Hematopoietic multipotent progenitor cell treated with erythropoietin and hydrocortisone succinate and interleukin-3 and kit ligand, for 4 days (in vitro differentiated cells): ENCODE measurements around the gene PTPRR.

Experiments
- DNase-seq: peaks from one replicate; pipeline ENCODE4 v3.0.0-alpha.2; 2015

PTPRR gene

GRCh38 chr12:70787612-70788011, 132.9 kb downstream of the PTPRR start:
- DNase-seq, result no peak

DNA sequence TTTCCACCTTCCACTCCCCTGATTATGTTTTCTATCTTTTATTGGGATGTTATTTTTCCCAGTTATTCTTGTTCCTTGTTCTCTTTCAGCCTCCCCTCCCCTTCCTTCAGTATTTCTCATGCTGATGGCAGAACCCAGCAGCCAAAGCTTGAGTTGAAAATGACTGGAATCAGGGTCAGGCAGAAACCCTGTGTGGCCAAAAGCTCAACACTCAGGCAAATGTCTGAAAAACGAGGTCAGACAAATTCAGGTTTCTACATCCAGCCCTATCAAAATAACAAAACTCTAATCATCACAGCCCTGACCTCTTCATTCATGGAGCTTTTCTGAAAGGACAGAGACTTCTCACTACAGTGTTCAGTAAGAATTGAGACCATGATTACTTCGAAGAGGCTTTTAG, 134.6 kb downstream of the PTPRR start:
- DNase-seq, result no peak

GRCh38 chr12:70784042-70784668, 136.4 kb downstream of the PTPRR start:
- no peak for DNase-seq

DNA sequence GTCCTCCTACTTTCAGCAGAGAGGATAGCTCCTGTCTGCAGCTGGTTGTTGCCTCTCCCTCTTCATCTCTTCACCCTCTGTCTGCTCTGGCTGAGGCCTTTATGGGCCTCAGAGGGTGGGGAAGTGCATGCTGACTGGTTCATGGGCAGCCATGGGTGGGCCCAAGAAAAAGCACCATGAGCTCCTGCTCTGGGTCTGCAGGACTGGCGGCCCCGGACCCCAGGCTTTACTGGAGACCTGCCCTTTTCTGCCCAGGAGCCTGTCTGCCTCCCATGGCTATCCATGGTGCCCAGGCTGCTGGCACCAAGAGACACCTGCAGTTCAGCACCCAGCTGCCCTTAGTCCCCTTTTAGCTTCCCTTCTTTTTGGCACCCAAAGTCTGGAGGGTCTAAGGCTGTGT, 137.1 kb downstream of the PTPRR start:
- DNase-seq, result no peak

DNA sequence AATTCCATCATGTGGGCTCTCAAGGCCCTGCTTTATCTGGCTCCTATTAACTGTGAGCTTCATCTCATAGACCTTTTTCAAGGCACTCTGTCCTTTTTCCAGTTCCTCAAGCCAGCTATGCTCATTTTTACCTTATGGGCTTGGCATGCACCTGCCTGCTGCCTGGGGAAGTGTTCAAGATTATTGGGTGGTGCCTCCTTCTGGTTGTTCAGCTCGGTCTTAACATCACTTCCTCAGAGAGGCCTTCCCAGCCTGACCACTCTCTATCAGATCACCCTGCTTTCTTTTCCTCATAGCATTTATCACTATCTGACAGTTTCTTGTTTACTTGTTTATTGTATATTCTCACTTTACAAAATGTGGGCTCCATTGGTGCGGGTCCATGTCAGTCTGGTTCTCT, 141.3 kb downstream of the PTPRR start:
- no peak for DNase-seq

- no peak for DNase-seq
These were observed 146.5 kb downstream of the PTPRR start for GRCh38 chr12:70774055-70774454.

- DNase-seq, result no peak
These were observed 147.7 kb downstream of the PTPRR start for GRCh38 chr12:70772836-70773235.

GRCh38 chr12:70771581-70771980, 149.0 kb downstream of the PTPRR start:
- DNase-seq, result no peak

- DNase-seq, result no peak
These were observed 156.9 kb downstream of the PTPRR start for GRCh38 chr12:70763666-70764065.

GRCh38 chr12:70762000-70762399, 158.5 kb downstream of the PTPRR start:
- DNase-seq, result no peak

- no peak for DNase-seq
These were observed 161.2 kb downstream of the PTPRR start for GRCh38 chr12:70759161-70759918.

DNA sequence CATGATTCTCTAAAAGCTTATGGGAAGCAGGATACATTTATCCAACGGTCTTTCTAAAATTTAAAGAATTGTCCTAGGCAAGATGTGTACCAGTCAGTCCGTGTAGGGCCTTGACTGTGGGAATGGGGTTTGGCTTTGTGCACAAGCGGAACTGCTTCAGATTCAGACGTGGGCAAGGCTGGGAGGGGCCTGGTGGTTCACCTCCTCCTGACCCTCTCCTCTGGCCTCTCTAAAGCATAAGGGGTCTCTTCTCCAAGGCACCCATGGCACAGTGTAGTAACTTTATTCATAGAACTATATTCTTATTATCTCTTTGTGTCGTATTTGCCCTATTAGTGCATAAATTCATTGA, 162.1 kb downstream of the PTPRR start:
- no peak for DNase-seq

GRCh38 chr12:70757830-70758493, 162.6 kb downstream of the PTPRR start:
- no peak for DNase-seq

DNA sequence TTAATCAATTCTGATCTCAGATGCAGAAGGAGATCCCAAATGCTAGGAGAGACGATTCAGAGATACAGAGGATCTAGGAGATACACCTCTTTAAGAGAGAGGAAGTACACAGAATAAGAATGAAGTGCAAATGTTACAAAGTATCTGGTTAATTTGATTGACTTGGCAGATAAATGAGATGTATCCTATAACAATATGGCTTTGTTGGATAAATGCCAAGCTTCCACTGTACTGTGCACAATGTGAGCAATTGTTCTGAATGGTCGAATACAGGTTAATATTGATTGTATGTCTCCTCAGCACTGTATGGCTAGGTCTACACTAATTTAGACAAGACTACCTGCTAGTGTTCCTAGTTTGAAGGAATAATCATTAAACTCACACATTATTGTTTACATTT, 163.7 kb downstream of the PTPRR start:
- DNase-seq, result no peak

- no peak for DNase-seq
These were observed 164.4 kb downstream of the PTPRR start for GRCh38 chr12:70756118-70756517.

DNA sequence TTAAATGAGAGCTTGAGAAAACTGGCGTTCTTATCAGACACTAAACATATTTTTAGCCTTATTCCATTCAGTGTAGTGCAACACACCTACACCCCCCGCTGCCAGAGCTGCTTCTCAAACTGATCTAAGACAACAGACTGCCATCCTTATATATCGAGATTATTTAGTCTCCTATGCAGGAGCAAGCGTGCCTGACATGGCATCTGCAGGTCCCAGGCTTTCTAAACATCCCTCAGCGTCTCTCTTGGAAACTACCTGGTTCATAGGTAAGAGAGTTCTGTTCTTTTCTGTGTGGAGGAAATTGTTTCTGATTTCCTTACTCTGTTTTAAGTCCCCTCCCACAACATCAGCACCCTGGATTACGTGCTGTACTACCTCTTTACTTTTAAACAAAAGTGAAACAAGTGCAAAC, 166.2 kb downstream of the PTPRR start:
- no peak for DNase-seq

DNA sequence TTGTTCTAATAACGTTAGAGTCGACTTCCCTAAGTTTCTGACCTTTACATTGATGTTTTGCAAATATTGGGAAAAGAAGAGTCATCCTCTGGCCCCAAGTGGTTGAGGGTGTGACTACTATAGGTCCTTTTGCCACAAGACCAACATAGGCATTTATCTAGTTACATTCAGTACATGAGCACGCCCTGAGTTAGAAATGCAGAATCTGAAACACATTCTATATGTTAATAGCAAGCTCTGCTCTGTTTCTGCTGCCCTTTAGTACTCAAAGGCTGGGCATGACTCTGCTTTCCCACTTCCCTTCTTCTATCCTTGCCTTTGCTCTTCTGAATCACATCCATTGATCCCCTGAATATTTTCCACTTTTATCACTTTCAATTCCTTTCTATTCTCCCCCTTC, 168.2 kb downstream of the PTPRR start:
- DNase-seq, result no peak

- no peak for DNase-seq
These were observed 170.6 kb downstream of the PTPRR start for GRCh38 chr12:70749931-70750330.

DNA sequence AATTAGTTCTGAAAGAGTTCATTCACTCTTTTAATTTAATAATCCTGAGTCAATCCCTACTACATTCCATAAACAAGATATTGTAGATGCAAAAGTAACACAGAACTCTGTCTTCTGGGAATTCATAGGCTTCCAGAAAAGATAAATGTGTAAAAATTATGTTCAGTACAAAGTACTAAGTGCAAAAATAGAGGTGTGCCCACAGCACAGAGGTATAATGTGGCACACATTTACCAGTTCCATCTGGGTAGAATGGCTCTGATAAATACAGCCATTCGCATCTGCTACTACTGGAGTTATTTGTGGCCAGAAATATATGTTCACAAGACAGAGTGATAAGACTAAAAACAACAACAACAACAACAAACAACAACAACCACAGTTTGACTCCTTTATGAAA, 171.7 kb downstream of the PTPRR start:
- DNase-seq, result no peak

DNA sequence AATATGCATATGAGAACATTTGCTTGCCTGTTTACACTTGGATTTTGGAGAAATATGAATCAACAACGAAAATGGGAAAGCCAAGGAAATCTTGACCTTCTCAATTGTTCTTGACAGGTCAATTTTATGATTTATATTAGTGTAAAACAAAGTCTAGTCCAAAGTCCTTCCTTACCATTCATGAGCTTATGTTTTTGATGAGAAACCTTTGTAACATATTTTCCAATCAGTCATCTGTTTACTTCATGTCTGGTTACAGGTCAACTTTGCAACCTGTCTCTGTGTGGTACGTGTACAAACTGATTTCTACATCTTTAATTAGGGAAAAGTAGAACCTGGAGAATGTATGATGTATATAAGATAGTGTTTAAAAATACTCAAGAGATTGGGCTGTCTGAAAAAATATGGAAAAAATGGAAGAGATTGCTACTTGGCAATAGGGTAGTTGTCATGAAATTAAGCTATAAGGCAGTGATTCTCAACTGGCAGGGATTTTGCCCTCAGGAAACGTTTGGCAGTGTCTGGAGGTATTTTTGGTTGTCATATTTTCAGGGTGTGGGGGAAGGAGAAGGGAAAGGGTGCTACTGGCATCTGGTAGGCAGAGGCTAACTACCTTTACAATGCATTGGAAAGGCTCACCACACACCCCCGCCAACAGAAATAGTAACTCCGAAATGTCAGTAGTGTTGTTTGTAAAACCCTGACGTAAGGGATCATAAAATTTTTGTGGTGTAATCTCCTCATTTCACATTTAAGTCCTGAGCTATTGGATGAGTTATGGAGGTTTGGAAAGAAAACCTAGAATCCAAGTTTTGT, 172.9 kb downstream of the PTPRR start:
- no peak for DNase-seq

DNA sequence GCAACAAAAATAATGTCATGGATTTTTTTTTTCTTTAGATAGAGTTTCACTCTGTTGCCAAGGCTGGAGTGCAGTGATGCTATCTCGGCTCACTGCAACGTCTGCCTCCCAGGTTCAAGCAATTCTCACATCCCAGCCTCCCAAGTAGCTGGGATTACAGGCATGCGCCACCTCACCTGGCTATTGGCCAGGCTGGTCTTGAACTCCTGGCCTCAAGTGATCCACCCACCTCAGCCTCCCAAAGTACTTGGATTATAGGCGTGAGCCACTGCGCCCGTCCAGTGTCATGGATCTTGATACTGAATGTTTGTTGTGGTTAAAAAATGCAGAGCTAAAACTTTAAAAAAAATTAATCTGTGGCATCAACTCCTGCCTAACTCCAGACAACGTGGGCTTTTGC, 175.5 kb downstream of the PTPRR start:
- DNase-seq, result no peak

DNA sequence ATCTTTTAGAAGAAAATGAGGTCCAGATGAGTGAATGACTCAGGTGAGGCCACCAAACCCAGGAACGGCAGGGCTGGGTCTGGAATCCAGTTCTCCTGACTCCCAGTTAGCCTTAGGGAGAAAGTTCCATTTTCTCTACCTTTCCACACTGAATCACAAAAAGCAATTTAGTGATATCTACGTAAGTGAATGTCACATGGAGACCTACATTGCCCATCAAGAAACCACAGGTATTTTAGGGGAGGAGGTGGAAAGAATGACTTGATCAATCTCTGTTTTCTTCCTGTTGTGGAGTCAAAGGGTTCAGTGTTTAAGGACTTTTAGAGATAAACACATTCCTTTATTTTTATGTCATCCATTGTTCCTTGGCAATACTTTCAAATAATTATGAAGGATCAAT, 176.4 kb downstream of the PTPRR start:
- no peak for DNase-seq

- no peak for DNase-seq
These were observed 179.3 kb downstream of the PTPRR start for GRCh38 chr12:70741256-70741655.

- DNase-seq, result no peak
These were observed 180.8 kb downstream of the PTPRR start for GRCh38 chr12:70739756-70740155.
